Measurements from ENCODE around the gene KCTD2. TPM values are rescaled to one million over a fixed set of nuclear protein-coding genes. Genes with fewer than 3 reads are reported as not detected.
A peak's percentile ranks its signal among the peaks of the same experiment; 100 is the strongest.

The KCTD2 gene
- total and polyA plus RNA-seq, 2 of the 13 experiments (the other 11 are each of a cell fraction or from before 2014, with no cell fraction given): 28.3 to 32.6 TPM

DNA sequence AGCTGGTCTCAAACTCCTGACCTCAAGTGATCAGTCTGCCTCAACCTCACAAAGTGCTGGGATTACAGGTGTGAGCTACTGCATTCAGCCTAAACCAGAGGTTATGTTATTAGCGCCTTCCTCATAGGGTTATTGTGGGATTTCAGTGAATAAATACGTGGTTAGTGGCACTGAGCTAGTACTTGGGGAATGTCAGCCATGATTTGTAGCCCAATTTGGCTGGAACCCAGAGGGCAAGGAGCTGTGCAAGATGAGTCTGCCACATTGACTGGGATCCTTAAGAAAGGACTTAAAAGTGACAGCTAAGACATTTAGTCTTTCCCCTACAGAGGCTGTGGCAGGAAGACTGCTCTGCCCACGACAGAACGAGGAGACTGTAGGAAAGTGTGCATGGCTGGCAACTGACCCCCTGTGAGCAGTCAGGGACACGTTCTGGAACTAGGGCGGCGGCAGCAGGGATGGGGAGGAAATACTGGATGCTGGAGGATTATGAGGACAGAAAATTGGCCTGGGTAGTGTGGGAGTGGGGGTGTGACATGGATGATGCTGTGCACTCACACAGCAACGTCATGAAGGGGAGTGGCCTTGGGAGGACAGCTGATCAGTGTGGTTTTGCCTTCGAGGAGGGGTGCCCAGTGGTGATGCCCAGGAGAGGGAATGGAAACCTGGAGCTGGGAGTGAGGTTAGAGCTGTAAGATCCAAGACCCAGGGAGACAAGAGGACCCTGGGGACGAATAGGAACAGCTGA, 14.9 kb upstream of the KCTD2 start:
- intact Hi-C loops (cut with micrococcal nuclease; ENCODE audit: unreplicated experiment) (no loop called here), in situ Hi-C loops (cut with HindIII; ENCODE audit: extremely low pct_ligation_motif_present, low pct_unique_long_range_greater_than_20kb) (no loop called here)
- no peaks in the 10 kb centered on the region for H3K36me3 ChIP-seq (replicated peaks in 1 of 2; ENCODE audit: control insufficient read depth in 1 of 2, insufficient read depth in 2 of 2, low read length in 2 of 2)
- 21% methylated on average over 10 of the region's 10 CpGs for WGBS (ENCODE audit: low lambda C conversion rate)
- DNase-seq (ENCODE audit: low spot score): peak; percentile 54
- peak overlapping the region; percentile 2 to 93 (median 76); a peak in 5 of 6 replicates for H3K4me3 ChIP-seq (replicated peaks in 1 of 3; ENCODE audit: insufficient read depth in 1 of 3, low read depth in 2 of 3, low read length in 3 of 3)
- CTCF ChIA-PET (ENCODE audit: low intra/inter-chr PET ratio, low total read pairs): no interaction called here
- peaks cover 0 to 6% of the 10 kb centered on the region in 2 experiments; a peak in 3 of 5 replicates for H3K27me3 ChIP-seq (ENCODE audit: control insufficient read depth in 1 of 2, insufficient read depth in 2 of 2, low read length in 2 of 2)
- no peak overlapping the region for H3K9ac ChIP-seq (ENCODE audit: insufficient read depth, low read depth, low read length)
- H3K9me3 ChIP-seq (ENCODE audit: low read length): no peaks in the 10 kb centered on the region
- H3K4me1 ChIP-seq (ENCODE audit: insufficient read depth, low read length): peaks cover 37% of the 10 kb centered on the region
- no peaks in the 10 kb centered on the region for H3K79me2 ChIP-seq (ENCODE audit: insufficient read depth, low read length)
- POLR2A ChIA-PET: interaction anchor here (0.7 to 2.5 kb wide), 4 partner anchors 8 to 621 kb away, joined by 3 to 22 read pairs (median 4); partner anchors contain the start of genes FDXR and MRPL58
- no peak for FAIRE-seq
- no peak for ATAC-seq
- H3K4me2 ChIP-seq (ENCODE audit: low read depth, low read length): peak overlapping the region; percentile 98
- H3K27ac ChIP-seq (ENCODE audit: extremely low read length, insufficient read depth, low read length): no peak overlapping the region
- no TSS peak for BruUV-seq (replicated peaks)
- no peaks in the 10 kb centered on the region for H4K20me1 ChIP-seq (ENCODE audit: insufficient read depth, low read length)
- peak overlapping the region; percentile 20 for H2AFZ ChIP-seq (ENCODE audit: low read length)
- TF ChIP-seq, protein P1, sequence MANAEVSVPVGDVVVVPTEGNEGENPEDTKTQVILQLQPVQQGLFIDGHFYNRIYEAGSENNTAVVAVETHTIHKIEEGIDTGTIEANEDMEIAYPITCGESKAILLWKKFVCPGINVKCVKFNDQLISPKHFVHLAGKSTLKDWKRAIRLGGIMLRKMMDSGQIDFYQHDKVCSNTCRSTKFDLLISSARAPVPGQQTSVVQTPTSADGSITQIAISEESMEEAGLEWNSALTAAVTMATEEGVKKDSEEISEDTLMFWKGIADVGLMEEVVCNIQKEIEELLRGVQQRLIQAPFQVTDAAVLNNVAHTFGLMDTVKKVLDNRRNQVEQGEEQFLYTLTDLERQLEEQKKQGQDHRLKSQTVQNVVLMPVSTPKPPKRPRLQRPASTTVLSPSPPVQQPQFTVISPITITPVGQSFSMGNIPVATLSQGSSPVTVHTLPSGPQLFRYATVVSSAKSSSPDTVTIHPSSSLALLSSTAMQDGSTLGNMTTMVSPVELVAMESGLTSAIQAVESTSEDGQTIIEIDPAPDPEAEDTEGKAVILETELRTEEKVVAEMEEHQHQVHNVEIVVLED (CRISPR knock-in tag; IDR thresholded peaks at IDR 0.05; ENCODE audit: borderline replicate concordance): no peak
- TF ChIP-seq HNRNPL (IDR thresholded peaks at IDR 0.05; ENCODE audit: low read depth, low read length) (0 out of 2 replicates have a peak, but pooled peaks have one; percentile 53), HOXA7 (CRISPR knock-in tag; IDR thresholded peaks at IDR 0.05) (no peak), ZNF616 (CRISPR knock-in tag; IDR thresholded peaks at IDR 0.05; ENCODE audit: low read depth) (no peak), ZNF124 (CRISPR knock-in tag; IDR thresholded peaks at IDR 0.05) (no peak), ZNF431 (CRISPR knock-in tag; IDR thresholded peaks at IDR 0.05; ENCODE audit: borderline replicate concordance, low read depth) (no peak), CAMTA2 (CRISPR knock-in tag; IDR thresholded peaks at IDR 0.05; ENCODE audit: borderline replicate concordance) (no peak)
- TF ChIP-seq, protein P2, sequence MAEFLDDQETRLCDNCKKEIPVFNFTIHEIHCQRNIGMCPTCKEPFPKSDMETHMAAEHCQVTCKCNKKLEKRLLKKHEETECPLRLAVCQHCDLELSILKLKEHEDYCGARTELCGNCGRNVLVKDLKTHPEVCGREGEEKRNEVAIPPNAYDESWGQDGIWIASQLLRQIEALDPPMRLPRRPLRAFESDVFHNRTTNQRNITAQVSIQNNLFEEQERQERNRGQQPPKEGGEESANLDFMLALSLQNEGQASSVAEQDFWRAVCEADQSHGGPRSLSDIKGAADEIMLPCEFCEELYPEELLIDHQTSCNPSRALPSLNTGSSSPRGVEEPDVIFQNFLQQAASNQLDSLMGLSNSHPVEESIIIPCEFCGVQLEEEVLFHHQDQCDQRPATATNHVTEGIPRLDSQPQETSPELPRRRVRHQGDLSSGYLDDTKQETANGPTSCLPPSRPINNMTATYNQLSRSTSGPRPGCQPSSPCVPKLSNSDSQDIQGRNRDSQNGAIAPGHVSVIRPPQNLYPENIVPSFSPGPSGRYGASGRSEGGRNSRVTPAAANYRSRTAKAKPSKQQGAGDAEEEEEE (CRISPR knock-in tag; IDR thresholded peaks at IDR 0.05; ENCODE audit: borderline replicate concordance): no peak
- TF ChIP-seq, protein P3, sequence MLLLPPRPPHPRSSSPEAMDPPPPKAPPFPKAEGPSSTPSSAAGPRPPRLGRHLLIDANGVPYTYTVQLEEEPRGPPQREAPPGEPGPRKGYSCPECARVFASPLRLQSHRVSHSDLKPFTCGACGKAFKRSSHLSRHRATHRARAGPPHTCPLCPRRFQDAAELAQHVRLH (CRISPR knock-in tag; IDR thresholded peaks at IDR 0.05; ENCODE audit: borderline replicate concordance, low read depth): 0 out of 2 replicates have a peak, but pooled peaks have one; percentile 18
- TF ChIP-seq, protein P4, sequence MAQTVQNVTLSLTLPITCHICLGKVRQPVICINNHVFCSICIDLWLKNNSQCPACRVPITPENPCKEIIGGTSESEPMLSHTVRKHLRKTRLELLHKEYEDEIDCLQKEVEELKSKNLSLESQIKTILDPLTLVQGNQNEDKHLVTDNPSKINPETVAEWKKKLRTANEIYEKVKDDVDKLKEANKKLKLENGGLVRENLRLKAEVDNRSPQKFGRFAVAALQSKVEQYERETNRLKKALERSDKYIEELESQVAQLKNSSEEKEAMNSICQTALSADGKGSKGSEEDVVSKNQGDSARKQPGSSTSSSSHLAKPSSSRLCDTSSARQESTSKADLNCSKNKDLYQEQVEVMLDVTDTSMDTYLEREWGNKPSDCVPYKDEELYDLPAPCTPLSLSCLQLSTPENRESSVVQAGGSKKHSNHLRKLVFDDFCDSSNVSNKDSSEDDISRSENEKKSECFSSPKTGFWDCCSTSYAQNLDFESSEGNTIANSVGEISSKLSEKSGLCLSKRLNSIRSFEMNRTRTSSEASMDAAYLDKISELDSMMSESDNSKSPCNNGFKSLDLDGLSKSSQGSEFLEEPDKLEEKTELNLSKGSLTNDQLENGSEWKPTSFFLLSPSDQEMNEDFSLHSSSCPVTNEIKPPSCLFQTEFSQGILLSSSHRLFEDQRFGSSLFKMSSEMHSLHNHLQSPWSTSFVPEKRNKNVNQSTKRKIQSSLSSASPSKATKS (CRISPR knock-in tag; IDR thresholded peaks at IDR 0.05): no peak
- TF ChIP-seq, protein P5, sequence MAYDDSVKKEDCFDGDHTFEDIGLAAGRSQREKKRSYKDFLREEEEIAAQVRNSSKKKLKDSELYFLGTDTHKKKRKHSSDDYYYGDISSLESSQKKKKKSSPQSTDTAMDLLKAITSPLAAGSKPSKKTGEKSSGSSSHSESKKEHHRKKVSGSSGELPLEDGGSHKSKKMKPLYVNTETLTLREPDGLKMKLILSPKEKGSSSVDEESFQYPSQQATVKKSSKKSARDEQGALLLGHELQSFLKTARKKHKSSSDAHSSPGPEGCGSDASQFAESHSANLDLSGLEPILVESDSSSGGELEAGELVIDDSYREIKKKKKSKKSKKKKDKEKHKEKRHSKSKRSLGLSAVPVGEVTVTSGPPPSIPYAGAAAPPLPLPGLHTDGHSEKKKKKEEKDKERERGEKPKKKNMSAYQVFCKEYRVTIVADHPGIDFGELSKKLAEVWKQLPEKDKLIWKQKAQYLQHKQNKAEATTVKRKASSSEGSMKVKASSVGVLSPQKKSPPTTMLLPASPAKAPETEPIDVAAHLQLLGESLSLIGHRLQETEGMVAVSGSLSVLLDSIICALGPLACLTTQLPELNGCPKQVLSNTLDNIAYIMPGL (CRISPR knock-in tag; IDR thresholded peaks at IDR 0.05; ENCODE audit: borderline replicate concordance in 1 of 2, low read depth in 1 of 2): peak in 1 of 2 experiments; percentile 7; a peak in 1 of 4 replicates
- TF ChIP-seq, protein P6, sequence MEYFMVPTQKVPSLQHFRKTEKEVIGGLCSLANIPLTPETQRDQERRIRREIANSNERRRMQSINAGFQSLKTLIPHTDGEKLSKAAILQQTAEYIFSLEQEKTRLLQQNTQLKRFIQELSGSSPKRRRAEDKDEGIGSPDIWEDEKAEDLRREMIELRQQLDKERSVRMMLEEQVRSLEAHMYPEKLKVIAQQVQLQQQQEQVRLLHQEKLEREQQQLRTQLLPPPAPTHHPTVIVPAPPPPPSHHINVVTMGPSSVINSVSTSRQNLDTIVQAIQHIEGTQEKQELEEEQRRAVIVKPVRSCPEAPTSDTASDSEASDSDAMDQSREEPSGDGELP (IDR thresholded peaks at IDR 0.05; ENCODE audit: borderline replicate concordance, low read depth): peak; percentile 76; the same call in 1 of the 2 replicates

Measured in HepG2 (cell line).